KBM-7 (cell line): ENCODE data around the gene OR10V1.

Experiments used
- DNase-seq: peaks from one replicate; pipeline ENCODE4 v3.0.0-alpha.2; 2015
- in situ Hi-C: fragments of 300-500 bp; cut with MboI; formaldehyde crosslinking; loops from 2 replicates; pipeline ENCODE4 v1.14.3; 2020; ENCODE audit warnings: low sequenced_read_pairs, low pct_unique_long_range_greater_than_20kb, mixed read lengths

Gene OR10V1

GRCh38 chr11:59674291-59674690, 39.4 kb downstream of the OR10V1 start:
- in situ Hi-C loops: no loop called here

GRCh38 chr11:59673291-59673690, 40.4 kb downstream of the OR10V1 start:
- in situ Hi-C loops: no loop called here
- DNase-seq: no peak

More at GRCh38 chr11:59674291-59674690, 39.4 kb downstream of the OR10V1 start:
- DNase-seq: no peak

GRCh38 chr11:59671471-59671870, 42.2 kb downstream of the OR10V1 start:
- in situ Hi-C loops: no loop called here
- DNase-seq: no peak

- in situ Hi-C loops: no loop called here
Observed at GRCh38 chr11:59669611-59670009, 44.0 kb downstream of the OR10V1 start.

GRCh38 chr11:59668950-59669610, 44.6 kb downstream of the OR10V1 start, which contains the start of gene PATL1:
TSS of gene PATL1 (minus strand) at chr11:59669037. CDS start at chr11:59668895, 142 bp downstream.
- in situ Hi-C loops: no loop called here
- peak; percentile 99 for DNase-seq

More at GRCh38 chr11:59669611-59670009, 44.0 kb downstream of the OR10V1 start:
- DNase-seq: no peak

- DNase-seq: peak; percentile 40
- in situ Hi-C loops: no loop called here
Observed at GRCh38 chr11:59668188-59668949, 45.3 kb downstream of the OR10V1 start.

GRCh38 chr11:59667812-59668187, 45.8 kb downstream of the OR10V1 start:
- DNase-seq: no peak
- in situ Hi-C loops: no loop called here

- no peak for DNase-seq
- in situ Hi-C loops: no loop called here
Observed at GRCh38 chr11:59666969-59667368, 46.7 kb downstream of the OR10V1 start.
